Neuronal stem cell (in vitro differentiated cells): ENCODE data around the gene FANCL.
"Not testable (repeated sequence)": the region's sequence is repeated elsewhere in the genome, so short reads cannot be mapped to it uniquely, and the experiment has no call there.

Source experiments
- DNase-seq: peaks from one replicate; pipeline ENCODE4 v3.0.0-alpha.2; 2013; ENCODE audit warnings: low spot score
- H2AFZ ChIP-seq: one replicate; pipeline ENCODE4 v1.6.1; 2013; ENCODE audit warnings: mild to moderate bottlenecking, low read length, inconsistent platforms
- H2AK5ac ChIP-seq: 2 replicates; pipeline ENCODE4 v1.6.1; 2013; ENCODE audit warnings: low read depth, mild to moderate bottlenecking, inconsistent platforms, low read length, moderate library complexity, mixed read lengths
- H2BK120ac ChIP-seq: 2 replicates; pipeline ENCODE4 v1.6.1; 2013; ENCODE audit warnings: low read depth, mild to moderate bottlenecking, inconsistent platforms, low read length, moderate library complexity, mixed read lengths
- H2BK12ac ChIP-seq: one replicate; pipeline ENCODE4 v1.6.1; 2013; ENCODE audit warnings: low read length, inconsistent platforms
- H2BK15ac ChIP-seq: 2 replicates; pipeline ENCODE4 v1.6.1; 2013; ENCODE audit warnings: mild to moderate bottlenecking, low read length, inconsistent platforms, mixed read lengths
- H2BK5ac ChIP-seq: one replicate; pipeline ENCODE4 v1.6.1; 2013; ENCODE audit warnings: inconsistent platforms, mild to moderate bottlenecking, low read length, moderate library complexity
- H3K14ac ChIP-seq: one replicate; pipeline ENCODE4 v1.6.1; 2013; ENCODE audit warnings: low read length, inconsistent platforms
- H3K18ac ChIP-seq: 2 replicates; pipeline ENCODE4 v1.6.1; 2013; ENCODE audit warnings: low read length, inconsistent platforms
- H3K23ac ChIP-seq: 2 replicates; pipeline ENCODE4 v1.6.1; 2013; ENCODE audit warnings: low read depth, mild to moderate bottlenecking, mixed read lengths, low read length, inconsistent platforms; ENCODE audit not compliant: poor library complexity
- H3K27ac ChIP-seq: replicated peaks from 3 replicates; pipeline ENCODE4 v1.5.1; 2013; ENCODE audit warnings: low read length, inconsistent platforms
- H3K27me3 ChIP-seq, 3 experiments: 2 replicates each; pipeline ENCODE4 v1.6.1; 2013; ENCODE audit warnings: low read length in 3 of 3, mild to moderate bottlenecking in 2 of 3, inconsistent platforms in 1 of 3, low read depth in 1 of 3, mixed read lengths in 1 of 3, moderate library complexity in 1 of 3; ENCODE audit not compliant: control insufficient read depth in 3 of 3, insufficient read depth in 3 of 3
- H3K36me3 ChIP-seq, 2 donors: replicated peaks in 1 of 2; 2 replicates each; pipeline ENCODE4 v1.6.1; 2013; ENCODE audit warnings: low read length in 2 of 2; ENCODE audit not compliant: control insufficient read depth in 2 of 2, insufficient read depth in 2 of 2
- H3K4ac ChIP-seq: 2 replicates; pipeline ENCODE4 v1.6.1; 2013; ENCODE audit warnings: inconsistent platforms, mild to moderate bottlenecking, low read length, moderate library complexity
- H3K4me1 ChIP-seq, 2 donors: 1 replicate in 1 of 2; 2 replicates in 1 of 2; pipeline ENCODE4 v1.6.1; 2013; ENCODE audit warnings: low read length in 2 of 2, low read depth in 1 of 2; ENCODE audit not compliant: control insufficient read depth in 2 of 2, insufficient read depth in 1 of 2
- H3K4me2 ChIP-seq: one replicate; pipeline ENCODE4 v1.6.1; 2013; ENCODE audit warnings: mild to moderate bottlenecking, low read length, inconsistent platforms; ENCODE audit not compliant: insufficient read depth, poor library complexity, severe bottlenecking
- H3K4me3 ChIP-seq, 2 donors: 2 replicates each; pipeline ENCODE4 v1.5.1; 2013; ENCODE audit warnings: low read length in 2 of 2, mild to moderate bottlenecking in 2 of 2, inconsistent platforms in 1 of 2, moderate library complexity in 1 of 2
- H3K79me1 ChIP-seq: one replicate; pipeline ENCODE4 v1.6.1; 2013; ENCODE audit warnings: low read depth, mild to moderate bottlenecking, inconsistent platforms, low read length, moderate library complexity
- H3K9ac ChIP-seq: one replicate; pipeline ENCODE4 v1.6.1; 2013; ENCODE audit warnings: mild to moderate bottlenecking, low read depth, low read length, inconsistent platforms; ENCODE audit not compliant: poor library complexity
- H3K9me3 ChIP-seq, 2 donors: replicated peaks in 1 of 2; 2 replicates each; pipeline versions ENCODE3 to v1.6.1; 2013; ENCODE audit warnings: low read length in 2 of 2, mild to moderate bottlenecking in 2 of 2, inconsistent platforms in 1 of 2, low read depth in 1 of 2, mixed read lengths in 1 of 2, moderate library complexity in 1 of 2; ENCODE audit not compliant: control insufficient read depth in 2 of 2, insufficient read depth in 1 of 2
- H4K8ac ChIP-seq: one replicate; pipeline ENCODE4 v1.6.1; 2013; ENCODE audit warnings: low read depth, mild to moderate bottlenecking, inconsistent platforms, low read length, moderate library complexity
- H4K91ac ChIP-seq: one replicate; pipeline ENCODE4 v1.6.1; 2013; ENCODE audit warnings: low read length, low read depth, mild to moderate bottlenecking, inconsistent platforms; ENCODE audit not compliant: poor library complexity
- WGBS, 2 donors: extraction: QIAGEN DNeasy Blood & Tissue Kit; methylation state at CpG; one replicate each; pipeline ENCODE4 v1.1.7; 2013; ENCODE audit warnings: missing lambda C conversion rate in 2 of 2, mixed read lengths in 1 of 2; ENCODE audit not compliant: insufficient read length in 2 of 2, insufficient replicate concordance in 1 of 2; ENCODE audit errors: extremely low coverage in 2 of 2; 5-methylcytosine and 5-hydroxymethylcytosine counted together

The FANCL gene

GRCh38 chr2:58227171-58227917, 13.8 kb downstream of the FANCL start:
- Histone ChIP-seq H2BK12ac (no peak overlapping the region), H4K8ac (no peak overlapping the region), H3K27me3 (no peaks in the 10 kb centered on the region), H3K14ac (no peak overlapping the region), H2BK15ac (no peak overlapping the region), H3K79me1 (peaks cover 3% of the 10 kb centered on the region), H4K91ac (no peak overlapping the region), H2BK5ac (no peak overlapping the region), H3K18ac (no peak overlapping the region), H2AFZ (no peak overlapping the region), H2AK5ac (no peak overlapping the region), H3K4me1 (peaks cover 0 to 5% of the 10 kb centered on the region in 2 donors), H3K27ac (no peak overlapping the region), H3K4me3 (no peak overlapping the region), H3K4ac (no peak overlapping the region), H3K36me3 (peaks cover 6 to 63% of the 10 kb centered on the region in 2 donors), H3K23ac (peak overlapping the region; percentile 75), H3K9ac (no peak overlapping the region), H3K4me2 (no peak overlapping the region), H3K9me3 (peaks cover 0 to 1% of the 10 kb centered on the region in 2 donors), H2BK120ac (no peak overlapping the region)
- DNase-seq = no peak
- WGBS, 2 donors = no CpG with 5 or more reads among the region's 16 CpGs

GRCh38 chr2:58221909-58222308, 19.2 kb downstream of the FANCL start:
- Histone ChIP-seq H2AFZ (no peak overlapping the region), H3K4ac (no peak overlapping the region), H3K27ac (no peak overlapping the region), H2BK15ac (no peak overlapping the region), H3K4me1 (no peaks in the 10 kb centered on the region), H3K4me2 (no peak overlapping the region), H3K4me3 (no peak overlapping the region), H2BK5ac (no peak overlapping the region), H3K36me3 (peaks cover 0 to 73% of the 10 kb centered on the region in 2 donors), H4K8ac (no peak overlapping the region), H3K18ac (no peak overlapping the region), H3K23ac (no peak overlapping the region), H3K79me1 (no peaks in the 10 kb centered on the region), H3K14ac (no peak overlapping the region), H3K9me3 (no peaks in the 10 kb centered on the region), H2AK5ac (no peak overlapping the region), H3K9ac (no peak overlapping the region), H3K27me3 (no peaks in the 10 kb centered on the region), H2BK12ac (no peak overlapping the region), H2BK120ac (no peak overlapping the region), H4K91ac (no peak overlapping the region)
- WGBS, 2 donors = no CpG with 5 or more reads among the region's 2 CpGs
- no peak for DNase-seq

- H3K4me1 ChIP-seq = no peaks in the 10 kb centered on the region
- no peak overlapping the region for H2BK15ac ChIP-seq
- H3K4ac ChIP-seq = no peak overlapping the region
- no peak for DNase-seq
- no peak overlapping the region for H2AFZ ChIP-seq
- no peak overlapping the region for H3K9ac ChIP-seq
- H3K4me3 ChIP-seq = no peak overlapping the region
- H3K18ac ChIP-seq = no peak overlapping the region
- no peak overlapping the region for H3K14ac ChIP-seq
- H3K23ac ChIP-seq = no peak overlapping the region
- no peaks in the 10 kb centered on the region for H3K79me1 ChIP-seq
- WGBS, 2 donors = no CpG with 5 or more reads among the region's 1 CpG
- no peak overlapping the region for H2AK5ac ChIP-seq
- no peaks in the 10 kb centered on the region for H3K27me3 ChIP-seq
- no peak overlapping the region for H2BK12ac ChIP-seq
- H4K91ac ChIP-seq = no peak overlapping the region
- peaks cover 2 to 26% of the 10 kb centered on the region in 2 donors for H3K9me3 ChIP-seq
- H3K27ac ChIP-seq = no peak overlapping the region
- H2BK120ac ChIP-seq = no peak overlapping the region
- H3K4me2 ChIP-seq = no peak overlapping the region
- H4K8ac ChIP-seq = no peak overlapping the region
- H3K36me3 ChIP-seq = peaks cover 13 to 88% of the 10 kb centered on the region in 2 donors
- no peak overlapping the region for H2BK5ac ChIP-seq
These were observed 25.7 kb downstream of the FANCL start for GRCh38 chr2:58215429-58215828.

- H3K27me3 ChIP-seq, H3K79me1 ChIP-seq, H2BK15ac ChIP-seq, DNase-seq, H3K4me2 ChIP-seq, H3K14ac ChIP-seq, H4K8ac ChIP-seq, H3K4me3 ChIP-seq, H3K18ac ChIP-seq, H2AK5ac ChIP-seq, H3K9ac ChIP-seq, H2AFZ ChIP-seq, H2BK12ac ChIP-seq, H4K91ac ChIP-seq, H2BK120ac ChIP-seq, H2BK5ac ChIP-seq, H3K4ac ChIP-seq, H3K27ac ChIP-seq, H3K23ac ChIP-seq, H3K4me1 ChIP-seq: not testable (repeated sequence)
- H3K9me3 ChIP-seq = peaks cover 4 to 37% of the 10 kb centered on the region in 2 donors
- no CpG with 5 or more reads among the region's 6 CpGs for WGBS, 2 donors
- peaks cover 13 to 76% of the 10 kb centered on the region in 2 donors for H3K36me3 ChIP-seq
These were observed 30.1 kb downstream of the FANCL start for GRCh38 chr2:58210951-58211568.
